Effector memory CD4-positive, alpha-beta T cell (primary cell): ENCODE measurements around the gene TBC1D16.

Source experiments
- DNase-seq, 3 donors: peaks; one replicate each; pipeline ENCODE4 v3.0.0-alpha.2; 2020
- H3K27ac ChIP-seq: 2 replicates; pipeline ENCODE4 v1.7.0; 2013; ENCODE audit warnings: mild to moderate bottlenecking, low read length, moderate library complexity; ENCODE audit not compliant: insufficient read depth, poor library complexity, severe bottlenecking
- H3K27me3 ChIP-seq: replicated peaks from 2 replicates; pipeline ENCODE4 v1.7.0; 2013; ENCODE audit warnings: mild to moderate bottlenecking, low read length; ENCODE audit not compliant: insufficient read depth, control insufficient read depth, poor library complexity, severe bottlenecking
- H3K36me3 ChIP-seq: 2 replicates; pipeline ENCODE4 v1.7.0; 2013; ENCODE audit warnings: mild to moderate bottlenecking, low read length, moderate library complexity; ENCODE audit not compliant: control insufficient read depth, insufficient read depth
- H3K4me1 ChIP-seq: 2 replicates; pipeline ENCODE4 v1.7.0; 2013; ENCODE audit warnings: low read length, mild to moderate bottlenecking; ENCODE audit not compliant: control insufficient read depth, insufficient read depth, poor library complexity, severe bottlenecking
- H3K4me3 ChIP-seq: 2 replicates; pipeline ENCODE4 v1.7.0; 2013; ENCODE audit warnings: low read length, low read depth, mild to moderate bottlenecking; ENCODE audit not compliant: insufficient read depth, poor library complexity, severe bottlenecking
- H3K9me3 ChIP-seq: 2 replicates; pipeline ENCODE4 v1.7.0; 2013; ENCODE audit warnings: mild to moderate bottlenecking, low read length, moderate library complexity; ENCODE audit not compliant: control insufficient read depth

The TBC1D16 gene

DNA sequence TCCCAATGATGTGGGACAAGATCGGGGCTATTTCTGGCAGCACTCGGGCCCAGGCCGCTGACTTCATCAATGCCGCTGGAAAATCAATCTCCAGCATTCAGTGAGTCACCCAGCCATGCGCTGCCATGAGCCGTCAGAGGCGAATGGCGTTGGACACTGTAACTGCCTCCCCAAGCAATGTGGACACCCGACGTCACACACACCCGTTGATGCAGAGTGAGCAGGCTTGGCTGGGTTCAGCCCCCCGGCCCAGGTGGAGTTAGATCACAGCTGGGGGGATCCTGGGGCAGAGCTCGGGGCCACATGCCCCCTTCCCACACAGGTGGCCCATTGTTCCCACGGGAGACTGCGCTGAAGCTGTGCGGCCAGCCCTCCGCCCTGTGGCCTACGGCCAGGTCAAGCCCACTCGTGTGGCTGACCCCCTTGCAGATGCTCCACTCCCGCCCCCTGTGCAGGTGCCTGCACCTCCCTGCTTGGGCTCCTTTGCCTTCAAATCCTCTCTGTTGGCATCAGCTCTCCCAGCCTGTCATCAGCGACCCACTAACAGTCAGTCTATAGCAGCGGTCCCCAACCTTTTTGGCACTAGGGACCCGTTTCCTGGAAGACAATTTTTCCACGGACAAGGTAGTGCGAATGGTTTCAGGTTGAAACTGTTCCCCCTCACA, 89.9 kb downstream of the TBC1D16 start:
- H3K9me3 ChIP-seq, result no peaks in the 10 kb centered on the region
- H3K4me1 ChIP-seq, result peaks cover 6% of the 10 kb centered on the region
- no peak overlapping the region for H3K27ac ChIP-seq
- H3K4me3 ChIP-seq, result no peak overlapping the region
- H3K27me3 ChIP-seq, result no peaks in the 10 kb centered on the region
- DNase-seq, result no peak
- no peaks in the 10 kb centered on the region for H3K36me3 ChIP-seq

- Histone ChIP-seq H3K4me3 (no peak overlapping the region), H3K27ac (no peak overlapping the region), H3K9me3 (no peaks in the 10 kb centered on the region), H3K4me1 (peaks cover 6% of the 10 kb centered on the region), H3K36me3 (no peaks in the 10 kb centered on the region), H3K27me3 (no peaks in the 10 kb centered on the region)
- DNase-seq, result no peak
These were observed 90.8 kb downstream of the TBC1D16 start for GRCh38 chr17:79944821-79945391.

GRCh38 chr17:79944251-79944812, 91.3 kb downstream of the TBC1D16 start:
- no peaks in the 10 kb centered on the region for H3K9me3 ChIP-seq
- no peaks in the 10 kb centered on the region for H3K27me3 ChIP-seq
- DNase-seq, result no peak
- H3K4me3 ChIP-seq, result no peak overlapping the region
- no peaks in the 10 kb centered on the region for H3K36me3 ChIP-seq
- no peak overlapping the region for H3K27ac ChIP-seq
- H3K4me1 ChIP-seq, result peaks cover 6% of the 10 kb centered on the region

- H3K9me3 ChIP-seq, result no peaks in the 10 kb centered on the region
- no peak for DNase-seq
- peaks cover 6% of the 10 kb centered on the region for H3K4me1 ChIP-seq
- H3K36me3 ChIP-seq, result no peaks in the 10 kb centered on the region
- H3K27me3 ChIP-seq, result no peaks in the 10 kb centered on the region
- H3K4me3 ChIP-seq, result no peak overlapping the region
- H3K27ac ChIP-seq, result no peak overlapping the region
These were observed 92.1 kb downstream of the TBC1D16 start for GRCh38 chr17:79943347-79944241.

DNA sequence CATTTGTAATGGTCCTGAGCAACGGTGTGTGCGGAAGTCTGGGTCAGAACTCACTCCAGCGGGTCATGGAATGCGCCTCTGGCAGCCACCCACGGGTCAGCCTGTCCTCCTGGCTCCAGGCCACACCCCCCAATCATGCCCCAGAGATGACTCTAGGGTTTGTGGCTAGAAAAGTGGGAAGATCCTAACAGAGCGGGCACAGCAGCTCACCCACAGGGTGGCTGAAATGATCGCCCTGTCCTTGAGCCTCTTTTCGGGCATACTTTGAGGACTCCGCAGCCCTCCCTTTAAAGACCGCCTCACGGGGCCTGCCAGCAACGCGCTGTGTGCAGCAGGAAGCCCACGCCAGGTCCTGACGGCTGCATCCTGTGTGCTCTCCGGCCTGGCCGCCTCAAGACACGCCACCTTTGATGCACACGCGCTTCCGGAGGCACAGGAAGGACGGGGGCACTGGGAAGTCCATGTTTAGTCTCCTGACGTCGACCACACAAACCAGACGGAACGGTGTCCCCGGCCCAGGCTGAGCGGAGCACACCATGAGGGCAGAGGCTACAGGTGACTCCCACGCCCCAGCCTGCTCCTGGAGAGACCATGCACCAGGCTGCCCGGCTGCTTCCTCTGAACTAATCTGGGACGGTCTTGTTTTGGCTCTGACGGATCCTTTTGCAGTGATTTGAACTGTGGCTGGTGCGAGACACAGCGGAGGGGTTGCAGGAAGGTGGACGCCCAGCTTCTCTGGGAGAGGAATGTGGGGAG, 92.9 kb downstream of the TBC1D16 start:
- DNase-seq, result no peak
- H3K36me3 ChIP-seq, result no peaks in the 10 kb centered on the region
- no peak overlapping the region for H3K4me3 ChIP-seq
- H3K9me3 ChIP-seq, result no peaks in the 10 kb centered on the region
- no peak overlapping the region for H3K27ac ChIP-seq
- no peaks in the 10 kb centered on the region for H3K27me3 ChIP-seq
- H3K4me1 ChIP-seq, result peaks cover 6% of the 10 kb centered on the region

- Histone ChIP-seq H3K4me3 (no peak overlapping the region), H3K27me3 (no peaks in the 10 kb centered on the region), H3K27ac (no peak overlapping the region), H3K9me3 (no peaks in the 10 kb centered on the region), H3K36me3 (no peaks in the 10 kb centered on the region), H3K4me1 (peaks cover 6% of the 10 kb centered on the region)
- DNase-seq, result no peak
These were observed 93.7 kb downstream of the TBC1D16 start for GRCh38 chr17:79942011-79942405.

- Histone ChIP-seq H3K36me3 (no peaks in the 10 kb centered on the region), H3K27ac (no peak overlapping the region), H3K4me3 (no peak overlapping the region), H3K4me1 (peaks cover 6% of the 10 kb centered on the region), H3K9me3 (no peaks in the 10 kb centered on the region), H3K27me3 (no peaks in the 10 kb centered on the region)
- no peak for DNase-seq
These were observed 94.3 kb downstream of the TBC1D16 start for GRCh38 chr17:79941088-79942010.

GRCh38 chr17:79940459-79941087, 95.1 kb downstream of the TBC1D16 start:
- Histone ChIP-seq H3K4me1 (peaks cover 6% of the 10 kb centered on the region), H3K4me3 (no peak overlapping the region), H3K27me3 (no peaks in the 10 kb centered on the region), H3K36me3 (no peaks in the 10 kb centered on the region), H3K27ac (no peak overlapping the region), H3K9me3 (no peaks in the 10 kb centered on the region)
- DNase-seq, result no peak
